Stomach (tissue), 9 donors: ENCODE results near the gene ADH7. TPM values are rescaled to one million over a fixed set of nuclear protein-coding genes. Genes with fewer than 3 reads are reported as not detected.
A peak's percentile ranks its signal among the peaks of the same experiment; 100 is the strongest.

Experiments used
- DNase-seq, 2 donors: peaks; one replicate each; pipeline versions ENCODE4 v3.0.0 to v3.0.0-alpha.2; 2013 to 2019
- H3K27ac ChIP-seq, 5 donors: fragments of 200-600 bp in 4 of 5; sonication (generic) in 4 of 5; one replicate each; pipeline ENCODE4 v1.5.1; 2013 to 2019; ENCODE audit warnings: mild to moderate bottlenecking in 1 of 5, moderate library complexity in 1 of 5
- H3K27me3 ChIP-seq, 3 donors: fragments of 200-600 bp; sonication (generic); one replicate each; pipeline ENCODE4 v1.5.1; 2017 to 2019; ENCODE audit warnings: mixed run types in 1 of 3
- H3K36me3 ChIP-seq, 4 donors: fragments of 200-600 bp; sonication (generic); 1 replicate in 3 of 4; 2 replicates in 1 of 4; pipeline ENCODE4 v1.5.1; 2016 to 2019
- H3K4me1 ChIP-seq, 4 donors: fragments of 200-600 bp; sonication (generic); one replicate each; pipeline ENCODE4 v1.5.1; 2016 to 2019
- H3K4me3 ChIP-seq, 4 donors: fragments of 200-600 bp; sonication (generic) in 3 of 4; one replicate each; pipeline ENCODE4 v1.5.1; 2016 to 2019; ENCODE audit warnings: mild to moderate bottlenecking in 1 of 4
- H3K9me3 ChIP-seq, 4 donors: fragments of 200-600 bp; sonication (generic); one replicate each; pipeline ENCODE4 v1.5.1; 2016 to 2019
- CTCF ChIP-seq, 7 experiments: fragments of 450-650 bp in 4 of 7; fragments of 200-600 bp in 3 of 7; sonication (generic) in 3 of 7; IDR thresholded peaks; one replicate each; pipeline ENCODE4 v1.5.1; 2016 to 2019; ENCODE audit warnings: antibody characterized with exemption in 7 of 7, control low read depth in 2 of 7, mild to moderate bottlenecking in 1 of 7
- EP300 ChIP-seq: sonication (generic); formaldehyde crosslinking; IDR thresholded peaks from one replicate; pipeline ENCODE4 v1.6.1; 2017; ENCODE audit warnings: antibody characterized with exemption
- POLR2A ChIP-seq, 4 donors: fragments of 450-650 bp; IDR thresholded peaks; one replicate each; pipeline ENCODE4 v1.6.1; 2016; ENCODE audit warnings: antibody characterized with exemption in 4 of 4, control low read depth in 2 of 4, mild to moderate bottlenecking in 1 of 4, moderate library complexity in 1 of 4
- POLR2AphosphoS5 ChIP-seq, 3 donors: sonication (generic); formaldehyde crosslinking; IDR thresholded peaks; one replicate each; pipeline ENCODE4 v1.6.1; 2016; ENCODE audit warnings: antibody characterized with exemption in 3 of 3
- WGBS, 5 donors: extraction: QIAGEN DNeasy Blood & Tissue Kit in 3 of 5; methylation state at CpG; one replicate each; pipeline versions ENCODE4 v1.1.5 to v1.1.7; 2013 to 2018; 5-methylcytosine and 5-hydroxymethylcytosine counted together
- intact Hi-C: fragments of 100-400 bp; cut with DNase I; formaldehyde crosslinking; loops from one replicate; pipeline ENCODE4 v1.15.1; 2023; ENCODE audit warnings: low total_unique reads
- polyA plus RNA-seq, 3 donors: library from polyadenylated mRNA; stranded (reverse); fragments of 200-250 nt; gene quantifications; one replicate each; pipeline ENCODE4 v1.2.3, GENCODE V29; 2013
- total RNA-seq, 5 donors: library from RNA; depleted of rRNA; stranded (reverse); fragments of >200 nt; gene quantifications; one replicate each; pipeline versions ENCODE4 v1.1.0 to v1.2.3, GENCODE V29; 2014 to 2016
- donor health status: healthy with polysubstance abuse.
- donor health status: Bipolar disorder and iron deficiency.
- donor health status: healthy.

ADH7 gene
- total and polyA plus RNA-seq, 8 donors, result 1.2 to 84.2 (median 4.7) TPM; not detected in 1

- 55 to 89% (median 72%) methylated on average over 3 of the region's 3 CpGs for WGBS, 5 donors
- H3K9me3 ChIP-seq, result peaks cover 0 to 7% (median 2%) of the 10 kb centered on the region in 4 donors
- H3K27ac ChIP-seq, result peak overlapping the region; percentile 47 to 79 (median 71)
- H3K4me1 ChIP-seq, result peaks cover 0 to 14% (median 8%) of the 10 kb centered on the region in 4 donors
- DNase-seq, result no peak
- intact Hi-C loops, result no loop called here
- TF ChIP-seq CTCF (IDR thresholded peaks at IDR 0.05) (no peak), POLR2AphosphoS5 (IDR thresholded peaks at IDR 0.05) (no peak), POLR2A (IDR thresholded peaks at IDR 0.05) (no peak), EP300 (no peak)
- no peaks in the 10 kb centered on the region for H3K36me3 ChIP-seq
- H3K27me3 ChIP-seq, result no peaks in the 10 kb centered on the region
- no peak overlapping the region for H3K4me3 ChIP-seq
Measured at GRCh38 chr4:99395595-99396364, 39.4 kb downstream of the ADH7 start.

GRCh38 chr4:99394896-99395295, 40.2 kb downstream of the ADH7 start:
- Histone ChIP-seq H3K36me3 (no peaks in the 10 kb centered on the region), H3K27me3 (no peaks in the 10 kb centered on the region), H3K27ac (peak overlapping the region; percentile 47 to 79 (median 71)), H3K4me1 (peaks cover 0 to 14% (median 8%) of the 10 kb centered on the region in 4 donors), H3K4me3 (no peak overlapping the region), H3K9me3 (peaks cover 0 to 9% (median 4%) of the 10 kb centered on the region in 4 donors)
- TF ChIP-seq POLR2AphosphoS5 (IDR thresholded peaks at IDR 0.05), result no peak
- TF ChIP-seq EP300, result no peak
- no peak for TF ChIP-seq POLR2A (IDR thresholded peaks at IDR 0.05)
- TF ChIP-seq CTCF (IDR thresholded peaks at IDR 0.05), result no peak
- intact Hi-C loops, result no loop called here
- no peak for DNase-seq

- Histone ChIP-seq H3K27me3 (no peaks in the 10 kb centered on the region), H3K4me3 (no peak overlapping the region), H3K36me3 (no peaks in the 10 kb centered on the region), H3K4me1 (peaks cover 0 to 3% (median 2%) of the 10 kb centered on the region in 4 donors), H3K27ac (peak overlapping the region in 4 of 5 donors; percentile 27 to 35 (median 32)), H3K9me3 (peaks cover 0 to 14% (median 10%) of the 10 kb centered on the region in 4 donors)
- intact Hi-C loops, result no loop called here
- TF ChIP-seq CTCF (IDR thresholded peaks at IDR 0.05) (no peak), POLR2A (IDR thresholded peaks at IDR 0.05) (no peak), EP300 (no peak)
- no peak for DNase-seq
- 81 to 89% (median 88%) methylated on average over 1 of the region's 1 CpG for WGBS, 5 donors
Measured at GRCh38 chr4:99390055-99390454, 45.1 kb downstream of the ADH7 start.

- H3K4me1 ChIP-seq, result peaks cover 0 to 8% (median 0%) of the 10 kb centered on the region in 4 donors
- peak overlapping the region in 3 of 5 donors; percentile 27 to 35 (median 29) for H3K27ac ChIP-seq
- H3K9me3 ChIP-seq, result peaks cover 0 to 14% (median 10%) of the 10 kb centered on the region in 4 donors
- TF ChIP-seq POLR2A (IDR thresholded peaks at IDR 0.05) (no peak), CTCF (IDR thresholded peaks at IDR 0.05) (no peak), EP300 (no peak), POLR2AphosphoS5 (IDR thresholded peaks at IDR 0.05) (no peak)
- H3K36me3 ChIP-seq, result no peaks in the 10 kb centered on the region
- peak in 1 of 2 donors; percentile 29 for DNase-seq
- intact Hi-C loops, result no loop called here
- H3K27me3 ChIP-seq, result no peaks in the 10 kb centered on the region
- H3K4me3 ChIP-seq, result no peak overlapping the region
Measured at GRCh38 chr4:99389606-99390005, 45.5 kb downstream of the ADH7 start.
